ENCODE measurements around the gene RSPH1.
"Not testable (repeated sequence)": the region's sequence is repeated elsewhere in the genome, so short reads cannot be mapped to it uniquely, and the experiment has no call there.

GRCh38 chr21:42469726-42470125 lies 26.3 kb downstream of the RSPH1 start:
- not testable (repeated sequence) for TF ChIP-seq CTCF (IDR thresholded peaks at IDR 0.05); POLR2A (IDR thresholded peaks at IDR 0.05); POLR2AphosphoS5 (IDR thresholded peaks at IDR 0.05); EP300 (IDR thresholded peaks at IDR 0.05; ENCODE audit: low read depth)

Measured in transverse colon (tissue), 4 donors.